NOMO-1 treated with DMSO at 0.1 percent for 48 hours (cell line): Measurements from ENCODE around the gene ONECUT2.
"Not testable (repeated sequence)": the region's sequence is repeated elsewhere in the genome, so short reads cannot be mapped to it uniquely, and the experiment has no call there.

Experiments used
- DNase-seq: peaks from one replicate; lab custom pipeline; 2025; ENCODE audit not compliant: unreplicated experiment; lab: John Stamatoyannopoulos, UW

The ONECUT2 gene

DNA sequence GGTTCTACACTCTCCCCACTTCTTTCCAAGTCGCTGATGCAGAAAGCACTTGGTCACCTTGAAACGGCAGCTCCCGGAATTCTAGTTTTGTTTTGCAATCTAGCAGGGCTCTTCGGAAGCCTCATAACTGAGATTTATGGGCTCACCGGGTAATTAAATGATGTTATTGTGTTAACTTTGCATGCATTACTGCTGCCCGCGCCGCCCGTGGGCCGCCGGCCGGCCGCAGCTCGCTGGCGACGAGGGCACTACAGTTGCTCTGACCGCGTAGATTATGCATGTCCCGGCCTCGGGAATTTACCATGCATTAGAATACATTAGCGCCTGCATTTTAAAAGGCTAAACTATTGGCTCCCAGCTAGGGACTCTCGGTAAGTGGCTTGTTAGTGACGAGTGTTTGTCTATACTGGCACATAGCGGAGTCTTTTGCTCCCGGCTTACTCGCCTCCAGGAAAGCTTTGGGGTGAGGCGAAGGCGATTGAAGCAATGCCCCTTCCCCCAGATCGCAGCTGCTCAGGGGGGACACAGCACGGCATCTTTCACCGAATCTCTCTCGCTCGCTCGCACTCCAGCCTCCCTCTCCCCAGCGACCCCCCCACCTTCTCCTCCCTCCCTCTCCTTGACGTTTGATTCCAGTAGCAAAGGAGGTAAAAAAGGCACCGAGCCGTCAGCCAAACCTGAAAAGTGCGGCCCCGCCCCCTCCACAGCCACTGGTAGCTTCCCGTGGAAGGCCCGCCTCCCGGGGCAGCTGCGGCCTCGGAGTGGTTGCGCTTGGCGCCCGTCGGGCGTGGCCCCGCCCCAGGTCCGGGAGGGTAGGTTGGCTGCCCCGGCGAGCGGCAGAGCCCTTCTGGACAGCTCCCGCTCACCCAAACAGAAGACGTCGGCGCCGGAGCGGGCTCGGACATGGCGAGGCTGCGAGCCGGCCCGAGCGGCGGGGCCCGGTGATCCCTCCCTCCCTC lies at the start of gene ONECUT2:
Gene ONECUT2 (plus strand): TSS at position 839 of the 959 bp plus-strand sequence. CDS start 343 bp downstream, outside the sequence.
- peak; percentile 95 for DNase-seq

DNA sequence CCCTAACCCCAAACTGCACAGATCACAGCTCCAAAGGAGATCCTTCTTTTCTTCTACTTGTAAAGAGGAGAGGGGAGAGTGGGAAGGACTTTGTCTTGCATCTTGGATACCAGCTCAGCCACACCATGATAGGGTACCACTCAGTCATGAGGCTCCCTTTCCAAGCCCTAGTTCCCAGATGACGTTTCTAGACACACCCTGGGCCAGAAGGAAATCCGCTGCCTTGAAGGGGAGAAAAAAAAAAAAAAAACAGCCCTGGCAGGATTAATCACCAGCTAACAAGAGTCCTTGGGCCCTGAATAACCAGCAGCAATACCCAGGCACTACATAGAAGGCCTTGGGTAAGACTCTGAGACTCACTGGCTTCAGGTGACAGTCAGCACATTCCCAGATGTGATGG lies 45.9 kb upstream of the ONECUT2 start:
- no peak for DNase-seq

DNA sequence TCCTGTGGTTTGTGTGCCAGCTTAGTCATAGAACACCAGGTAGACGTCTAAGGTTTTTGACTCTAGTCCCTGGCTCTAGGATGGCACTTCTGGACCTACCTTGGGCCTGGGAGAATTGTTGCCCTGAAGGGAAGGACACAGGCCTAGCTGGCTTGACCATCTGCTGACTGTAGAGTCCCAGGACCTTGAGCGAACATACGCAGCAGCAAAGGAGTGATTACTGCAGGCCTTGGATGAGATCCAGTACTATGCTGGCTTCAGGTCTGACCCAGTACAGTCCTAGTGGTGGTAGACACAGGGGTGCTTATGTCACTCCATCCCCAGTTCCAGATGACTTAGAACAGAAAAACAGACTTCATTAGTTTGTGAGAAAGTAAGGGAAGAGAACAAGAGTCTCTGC lies 45.1 kb upstream of the ONECUT2 start:
- DNase-seq: no peak

DNA sequence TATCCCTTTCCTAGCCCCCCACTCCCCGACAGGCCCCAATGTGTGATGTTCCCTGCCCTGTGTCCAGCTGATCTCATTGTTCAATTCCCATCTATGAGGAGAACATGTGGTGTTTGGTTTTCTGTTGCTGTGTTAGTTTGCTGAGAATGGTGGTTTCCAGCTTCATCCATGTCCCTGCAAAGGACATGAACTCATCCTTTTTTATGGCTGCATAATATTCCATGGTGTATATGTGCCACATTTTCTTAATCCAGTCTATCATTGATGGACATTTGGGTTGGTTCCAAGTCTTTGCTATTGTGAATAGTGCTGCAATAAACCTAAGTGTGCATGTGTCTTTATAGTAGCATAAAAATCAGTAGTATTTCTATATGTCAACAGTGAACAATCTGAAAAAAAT lies 40.4 kb upstream of the ONECUT2 start:
- DNase-seq: not testable (repeated sequence)

DNA sequence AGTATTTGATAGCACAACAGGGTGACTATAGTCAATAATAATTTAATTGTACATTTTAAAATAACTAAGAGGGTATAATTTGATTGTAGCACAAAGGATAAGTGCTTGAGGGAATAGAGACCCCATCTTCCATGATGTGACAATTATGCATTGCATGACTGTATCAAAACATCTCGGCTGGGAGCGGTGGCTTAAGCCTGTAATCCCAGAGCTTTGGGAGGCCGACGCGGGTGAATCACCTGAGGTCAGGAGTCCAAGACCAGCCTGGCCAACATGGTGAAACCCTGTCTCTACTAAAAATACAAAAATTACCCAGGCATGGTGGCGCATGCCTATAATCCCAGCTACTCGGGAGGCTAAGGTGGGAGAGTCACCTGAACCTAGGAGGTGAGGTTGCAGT lies 38.3 kb upstream of the ONECUT2 start:
- not testable (repeated sequence) for DNase-seq

DNA sequence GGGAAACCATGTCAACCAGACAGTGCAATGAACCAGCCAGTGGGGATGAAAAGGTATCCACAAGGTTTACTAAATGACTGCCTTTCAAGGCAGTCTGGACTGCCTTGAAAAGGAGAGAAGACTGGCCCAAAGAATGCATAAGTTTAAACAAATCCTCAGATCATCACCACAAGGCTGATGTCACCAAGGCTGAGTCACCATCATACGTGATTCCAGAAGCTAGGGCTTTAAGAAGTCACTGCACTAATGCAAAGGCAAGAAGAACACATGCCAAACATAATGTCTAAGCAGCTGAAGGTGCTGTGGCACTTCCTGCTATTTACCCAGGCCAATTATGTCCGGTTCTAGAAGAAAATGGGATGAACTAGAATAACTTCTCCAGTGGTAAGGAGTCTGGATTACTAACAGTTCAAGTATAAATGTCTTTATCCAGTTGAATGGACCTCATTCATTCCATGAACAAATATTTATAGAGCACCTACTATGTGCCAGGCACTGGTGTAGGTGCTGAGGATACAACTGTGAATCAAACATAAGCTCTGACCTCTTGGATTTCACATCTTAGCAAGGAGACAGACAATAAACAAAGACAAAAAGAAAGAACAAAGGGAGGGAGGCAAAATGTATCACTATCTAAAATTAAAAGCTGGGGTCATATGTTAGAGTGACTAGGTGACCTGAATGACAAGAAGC lies 37.6 kb upstream of the ONECUT2 start:
- no peak for DNase-seq

DNA sequence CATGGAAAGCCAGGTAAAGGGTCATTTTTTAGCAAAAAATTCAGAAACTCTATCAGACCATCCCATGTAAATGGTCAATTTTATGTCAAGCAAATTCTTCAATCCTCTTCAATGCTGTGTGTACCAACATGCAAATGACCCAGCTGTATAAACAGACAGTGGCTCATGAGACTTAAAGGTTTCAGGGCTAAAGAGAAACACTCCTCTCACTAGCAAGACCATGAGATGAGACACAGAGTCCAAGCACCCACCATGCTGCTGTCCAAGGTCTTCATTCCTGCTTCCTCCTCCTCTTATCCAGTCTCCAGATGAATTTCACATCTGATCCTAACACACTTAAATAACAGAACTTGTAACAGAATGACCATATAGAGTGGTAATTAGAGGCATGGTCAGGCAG lies 30.8 kb upstream of the ONECUT2 start:
- DNase-seq: no peak

DNA sequence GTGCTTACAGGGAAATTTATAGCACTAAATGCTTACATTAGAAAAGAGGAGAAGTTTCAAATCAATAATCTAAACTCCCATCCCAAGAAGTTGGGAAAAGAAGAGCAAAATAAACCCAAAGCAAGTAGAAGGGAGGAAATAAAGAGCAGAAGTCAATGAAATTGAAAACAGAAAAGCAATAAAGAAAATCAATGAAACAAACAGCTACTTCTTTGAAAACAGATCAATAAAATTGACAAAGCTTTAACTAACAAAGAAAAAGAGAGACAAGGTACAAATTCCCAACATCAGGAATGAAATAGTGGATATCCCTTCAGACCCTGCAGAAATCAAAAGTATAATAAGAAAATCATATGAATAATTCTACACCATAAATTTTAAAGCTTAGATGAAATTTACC lies 25.5 kb upstream of the ONECUT2 start:
- no peak for DNase-seq

DNA sequence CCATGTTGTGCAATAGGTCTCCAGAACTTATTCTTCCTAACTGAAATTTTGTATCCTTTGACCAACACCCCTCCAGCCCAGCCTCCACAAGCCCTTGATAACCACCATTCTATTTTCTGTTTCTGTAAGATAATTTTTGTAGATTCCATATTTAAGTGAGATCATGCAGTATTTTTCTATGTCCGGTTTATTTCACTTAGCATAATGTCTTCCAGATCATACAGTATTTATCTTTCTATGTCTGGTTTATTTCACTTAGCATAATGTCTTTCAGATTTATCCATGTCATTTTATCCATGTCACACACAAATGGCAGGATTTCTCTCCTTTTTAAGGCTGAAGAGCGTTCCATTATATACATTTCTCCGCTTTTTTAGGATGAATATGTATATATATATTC lies 24.4 kb upstream of the ONECUT2 start:
- no peak for DNase-seq

DNA sequence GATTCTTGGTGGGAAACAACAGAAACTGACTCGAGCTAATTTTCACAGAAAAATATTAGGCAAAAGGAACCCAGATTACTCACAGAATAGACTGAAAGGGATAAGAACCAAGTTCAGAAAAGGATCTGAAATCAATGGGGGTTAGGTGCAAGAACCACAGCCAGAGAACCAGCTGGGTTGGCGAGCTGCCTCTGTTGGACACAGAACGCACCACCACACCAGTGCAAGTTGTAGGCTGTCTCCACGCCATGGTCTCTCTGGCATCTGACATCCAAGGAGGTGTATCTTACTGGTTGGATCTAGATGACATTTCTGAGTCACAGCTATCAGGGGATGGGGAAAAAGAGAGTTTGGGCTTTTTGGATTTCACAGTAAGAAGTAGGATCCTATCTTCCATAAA lies 18.6 kb upstream of the ONECUT2 start:
- no peak for DNase-seq

DNA sequence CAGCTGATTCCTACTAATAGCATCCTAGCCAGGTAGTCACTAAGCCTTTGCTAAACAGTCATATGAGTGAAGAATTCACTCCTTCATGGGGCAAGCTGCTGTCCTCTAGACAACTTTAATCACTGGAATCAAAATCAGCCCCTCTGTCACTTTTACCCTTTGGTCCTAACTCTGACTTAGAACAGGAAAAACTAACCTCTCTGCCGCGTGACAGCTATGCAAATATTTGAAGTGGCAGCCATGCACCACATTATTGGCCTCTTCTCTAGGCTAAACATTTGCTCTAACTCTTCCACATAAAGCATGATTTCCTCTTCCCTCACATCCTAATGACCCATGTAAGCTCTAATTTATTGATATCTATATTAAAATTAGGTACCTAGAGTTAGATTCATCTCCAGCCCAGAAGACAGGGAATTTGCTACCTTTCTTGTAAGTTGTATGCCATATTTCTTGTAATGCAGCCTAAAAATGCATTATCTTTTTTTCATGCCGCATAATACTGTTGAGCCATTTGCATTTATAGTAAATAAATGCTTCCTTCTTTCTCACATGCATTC lies 12.8 kb upstream of the ONECUT2 start:
- DNase-seq: no peak

DNA sequence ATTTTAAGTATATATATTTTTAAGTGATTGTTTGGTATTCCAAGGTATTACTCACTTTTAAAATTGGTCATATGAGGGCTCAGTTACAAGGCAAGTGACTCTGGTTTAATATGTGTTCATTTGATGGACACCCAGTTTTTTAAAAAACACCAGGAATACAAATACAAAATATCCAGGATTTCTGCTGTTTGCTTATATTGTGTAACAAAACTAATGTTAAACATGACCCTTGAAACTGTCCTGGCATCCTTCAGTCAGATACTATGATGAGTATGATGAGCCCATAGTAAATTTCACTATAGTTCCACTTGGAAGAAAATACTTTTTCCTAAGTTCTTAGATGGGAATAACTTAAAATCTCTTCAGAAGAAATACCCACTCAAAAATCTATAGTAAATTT lies 11.4 kb upstream of the ONECUT2 start:
- no peak for DNase-seq

DNA sequence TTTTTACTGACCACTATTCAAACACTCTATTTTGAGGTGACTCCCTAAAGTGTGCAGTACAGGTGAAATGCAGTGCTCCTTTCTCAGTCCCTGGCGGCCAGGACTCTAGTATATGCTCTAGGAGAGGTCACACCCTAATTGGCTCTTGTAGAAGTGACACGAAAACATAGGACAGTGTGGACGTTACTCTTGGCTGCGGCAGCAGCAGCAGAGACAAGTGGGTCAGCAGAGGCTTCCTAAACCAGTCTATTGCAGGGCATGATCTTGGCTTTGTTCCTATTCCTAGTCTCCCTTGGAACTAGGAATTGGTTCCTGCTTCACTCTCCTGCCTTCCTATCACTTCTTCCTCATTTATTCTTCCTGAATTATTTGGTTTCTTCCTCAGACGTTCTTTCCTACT lies 10.1 kb upstream of the ONECUT2 start:
- no peak for DNase-seq

DNA sequence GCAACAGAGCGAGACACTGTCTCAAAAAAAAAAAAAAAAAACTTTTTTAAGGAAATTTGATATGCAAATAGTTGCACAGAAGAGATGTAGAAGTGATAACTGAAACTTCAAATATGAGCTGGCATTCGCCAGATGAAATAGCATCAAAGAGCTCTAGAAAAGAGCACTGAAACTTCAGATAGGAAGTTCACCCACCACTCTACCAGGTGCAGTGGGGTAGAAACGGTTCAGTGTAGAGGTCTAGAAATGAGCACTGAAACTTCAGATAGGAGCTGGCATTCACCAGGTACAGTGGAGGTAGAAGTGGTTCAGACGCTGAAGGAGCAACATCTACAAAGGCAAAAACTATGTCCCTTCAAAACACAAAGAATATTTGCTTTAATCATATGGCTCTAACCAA lies 9.0 kb upstream of the ONECUT2 start:
- no peak for DNase-seq

DNA sequence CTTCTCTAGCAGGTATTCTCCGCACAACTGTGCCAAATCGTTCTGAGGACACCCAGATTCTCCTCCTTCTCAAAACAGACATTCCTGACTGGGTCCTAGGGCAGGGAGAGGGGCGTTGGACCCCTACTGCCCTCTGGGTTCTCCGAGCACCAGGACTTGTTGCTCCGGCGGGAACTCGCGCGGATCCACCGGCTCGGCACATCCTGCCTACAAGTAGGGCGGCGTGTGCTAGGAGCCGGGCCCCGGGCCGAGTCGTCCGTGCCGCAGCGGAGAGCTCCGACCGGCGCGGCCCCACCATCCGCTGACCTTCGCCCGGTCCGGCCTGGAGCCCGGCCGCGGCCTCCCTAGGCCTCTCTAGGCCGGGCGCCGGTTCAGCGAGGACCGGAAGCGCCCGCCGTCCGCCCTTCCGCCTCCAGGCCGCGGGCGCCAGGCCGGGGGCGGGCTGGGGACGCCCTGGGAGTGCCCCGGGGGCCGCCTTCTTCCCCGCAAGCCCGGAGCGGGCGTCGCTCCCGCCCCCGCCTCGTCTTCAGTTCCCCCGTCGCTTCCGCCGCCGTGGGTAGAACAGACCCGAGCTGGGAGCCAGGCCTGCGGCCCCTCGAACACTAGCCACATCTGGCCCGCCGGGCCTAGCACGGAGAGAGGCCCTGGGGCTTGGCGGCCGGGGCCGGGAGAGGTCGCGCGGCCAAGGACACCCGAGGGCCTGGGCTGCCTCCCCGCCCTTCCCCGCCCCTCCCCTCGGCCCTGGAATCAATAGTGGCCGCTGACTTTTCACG lies 7.6 kb upstream of the ONECUT2 start:
- no peak for DNase-seq

DNA sequence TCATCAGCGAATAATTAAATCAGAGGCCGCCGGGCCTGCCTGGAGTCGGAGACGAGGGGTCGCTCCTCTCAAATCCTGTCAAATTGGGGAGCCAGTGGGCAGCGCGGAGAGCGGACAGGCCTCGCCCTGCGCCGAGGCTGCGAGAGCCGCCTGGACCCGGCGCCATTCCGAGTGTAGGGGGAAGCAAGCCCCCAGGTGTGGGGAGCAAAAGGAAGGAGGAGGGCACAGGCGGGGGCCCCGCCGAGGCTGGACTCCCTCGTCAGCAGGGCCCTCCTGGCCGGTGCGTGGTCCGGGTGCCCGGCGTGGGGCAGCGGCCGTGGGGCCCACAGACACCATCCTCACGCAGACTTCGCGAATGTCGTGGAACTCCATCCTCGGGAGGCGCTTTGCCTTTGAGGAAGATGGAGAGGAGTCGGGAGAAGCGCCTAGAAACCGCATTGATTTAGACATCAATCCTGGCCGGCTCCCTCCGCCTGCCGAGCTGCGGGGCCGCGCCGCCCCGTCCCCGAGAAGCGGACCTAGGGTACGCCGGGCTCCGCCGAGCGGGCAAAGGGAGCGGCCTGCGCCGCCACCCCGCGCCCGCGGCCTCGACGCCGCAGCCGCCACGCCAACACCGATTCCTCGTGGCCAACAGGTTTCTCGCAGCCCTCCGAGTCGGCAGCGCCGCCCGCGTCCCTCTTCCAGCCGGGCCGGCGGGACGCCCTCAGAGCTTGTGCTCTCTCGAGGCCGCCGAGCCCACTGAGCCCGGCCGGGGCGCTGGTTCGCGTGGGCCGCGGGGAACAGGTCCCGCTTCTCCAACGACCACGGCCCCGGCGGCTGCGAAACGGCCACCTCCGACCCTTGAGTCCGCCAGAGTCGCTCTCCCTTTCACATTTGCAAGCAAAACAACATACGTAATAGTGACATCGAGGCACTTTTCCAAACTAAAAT lies 6.7 kb upstream of the ONECUT2 start:
- no peak for DNase-seq

DNA sequence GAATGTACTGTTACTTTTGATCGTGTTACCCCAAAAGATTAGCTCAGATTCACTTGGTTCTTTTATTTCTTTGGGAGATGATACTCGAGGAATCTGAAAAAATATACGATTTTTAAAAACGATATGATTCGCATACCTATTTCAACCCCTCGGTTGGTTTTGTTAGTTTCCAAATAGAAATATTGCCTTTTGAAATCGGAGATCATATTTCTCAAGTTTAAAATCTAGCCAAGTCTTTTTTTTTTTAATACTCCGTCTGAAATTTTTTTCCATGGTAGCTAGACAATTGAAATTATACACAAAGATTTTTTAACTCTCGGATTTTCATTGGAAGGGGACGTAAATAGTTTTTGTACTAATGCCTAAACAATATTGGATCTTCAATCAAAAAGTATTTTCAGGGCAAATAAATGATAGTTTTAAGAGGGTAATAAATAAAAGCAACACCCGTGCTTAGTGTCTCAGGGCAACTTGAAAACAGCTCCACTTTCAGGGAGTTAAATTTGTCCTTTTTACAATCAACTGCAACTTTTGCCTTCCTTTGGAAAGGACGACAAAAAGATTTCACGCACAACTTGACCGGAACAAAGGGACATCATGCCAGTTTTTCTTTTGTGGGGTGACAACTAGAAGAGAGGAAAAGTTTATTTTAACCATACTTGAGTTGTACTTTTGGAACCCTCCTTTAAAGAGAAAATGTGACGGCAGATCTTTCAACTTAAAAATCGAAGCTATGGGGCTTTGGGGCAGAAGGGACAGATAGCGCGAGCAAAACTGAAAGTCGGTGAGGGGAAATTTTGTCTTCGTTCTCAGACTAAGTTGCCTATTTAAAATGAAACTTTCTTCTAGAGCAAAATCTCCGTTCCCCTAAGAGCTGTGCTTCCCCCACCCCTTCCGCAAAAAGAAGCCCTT lies 5.8 kb upstream of the ONECUT2 start:
- DNase-seq: peak; percentile 22

DNA sequence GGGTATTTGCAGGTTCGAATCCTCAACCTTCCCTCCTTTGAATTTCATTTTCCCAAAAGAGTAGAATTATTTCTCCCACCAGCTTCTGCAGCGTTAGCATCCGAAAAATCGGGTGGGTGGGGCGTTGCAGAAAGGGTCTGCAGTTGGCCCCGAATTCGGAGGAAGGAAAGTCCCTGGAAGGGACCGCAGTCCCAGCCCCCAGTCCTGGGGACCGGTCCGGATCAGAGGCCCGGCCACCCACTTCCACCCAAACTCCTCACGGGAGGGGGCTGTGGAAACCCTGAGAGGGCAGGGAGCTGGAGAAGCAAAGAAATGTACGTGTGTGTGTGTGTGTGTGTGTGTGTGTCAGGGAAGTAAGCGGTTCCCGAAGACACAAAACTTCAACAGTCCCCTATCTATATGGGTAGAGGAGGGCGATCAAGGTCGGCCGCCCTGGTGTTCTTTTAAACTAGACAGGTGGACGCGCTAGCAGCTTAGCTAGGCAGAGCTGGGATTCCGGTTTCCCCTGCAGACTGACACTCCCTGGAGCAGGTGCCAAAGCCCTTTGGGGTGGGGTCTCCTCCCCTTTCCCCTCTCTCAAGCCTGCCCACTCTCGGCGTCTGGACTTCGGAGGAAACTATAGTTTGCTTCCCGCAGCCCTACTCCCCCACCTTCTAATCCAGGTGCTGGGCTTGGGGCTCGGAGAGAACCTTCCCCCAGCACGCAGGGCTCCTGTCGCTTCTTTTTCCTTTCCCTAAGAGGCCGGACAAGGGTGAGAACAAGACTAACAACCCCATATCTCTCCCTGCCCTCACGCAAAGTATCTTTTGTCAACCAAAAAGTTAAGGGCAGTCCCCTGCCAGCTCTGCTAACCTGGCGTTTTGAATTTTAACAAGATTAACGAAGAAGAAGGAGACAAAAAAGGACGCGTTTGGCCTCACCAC lies 4.8 kb upstream of the ONECUT2 start:
- DNase-seq: no peak
